ENCODE data around the gene CENPV.

Gene CENPV

DNA sequence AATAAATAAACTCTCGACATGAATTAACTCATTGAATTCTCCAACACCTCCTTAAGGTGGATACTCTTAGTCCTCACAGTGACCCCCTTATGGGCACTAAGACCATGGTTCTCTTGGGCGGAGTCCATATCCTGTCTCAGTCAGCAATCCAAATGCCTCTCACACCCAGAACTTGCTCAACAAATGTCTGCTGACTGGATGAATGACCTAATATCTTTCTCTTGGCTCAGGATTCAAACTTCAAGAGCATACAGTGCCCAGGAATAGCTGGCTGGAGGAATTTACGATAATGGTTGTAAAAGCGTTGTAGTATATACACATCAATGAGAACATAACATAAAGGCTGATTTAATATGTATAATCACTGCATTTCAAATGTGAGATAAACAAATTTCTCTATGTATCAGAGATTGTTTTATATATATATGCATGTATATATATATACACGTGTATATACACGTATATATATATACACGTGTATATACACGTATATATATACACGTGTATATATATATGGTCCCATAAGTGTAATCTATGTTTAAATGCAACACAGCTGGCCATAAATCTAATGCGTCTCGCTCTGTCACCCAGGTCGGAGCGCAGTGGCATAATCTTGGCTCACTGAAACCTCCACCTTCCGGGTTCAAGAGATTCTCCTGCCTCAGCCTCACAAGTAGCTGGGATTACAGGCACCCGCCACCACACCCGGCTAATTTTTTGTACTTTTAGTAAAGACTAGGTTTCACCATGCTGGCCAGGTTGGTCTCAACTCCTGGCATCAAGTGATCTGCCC is 21.1 kb upstream of the CENPV start:
- no peak overlapping the region for H3K4me3 ChIP-seq (ENCODE audit: low read depth, low read length)
- TF ChIP-seq, protein P1, sequence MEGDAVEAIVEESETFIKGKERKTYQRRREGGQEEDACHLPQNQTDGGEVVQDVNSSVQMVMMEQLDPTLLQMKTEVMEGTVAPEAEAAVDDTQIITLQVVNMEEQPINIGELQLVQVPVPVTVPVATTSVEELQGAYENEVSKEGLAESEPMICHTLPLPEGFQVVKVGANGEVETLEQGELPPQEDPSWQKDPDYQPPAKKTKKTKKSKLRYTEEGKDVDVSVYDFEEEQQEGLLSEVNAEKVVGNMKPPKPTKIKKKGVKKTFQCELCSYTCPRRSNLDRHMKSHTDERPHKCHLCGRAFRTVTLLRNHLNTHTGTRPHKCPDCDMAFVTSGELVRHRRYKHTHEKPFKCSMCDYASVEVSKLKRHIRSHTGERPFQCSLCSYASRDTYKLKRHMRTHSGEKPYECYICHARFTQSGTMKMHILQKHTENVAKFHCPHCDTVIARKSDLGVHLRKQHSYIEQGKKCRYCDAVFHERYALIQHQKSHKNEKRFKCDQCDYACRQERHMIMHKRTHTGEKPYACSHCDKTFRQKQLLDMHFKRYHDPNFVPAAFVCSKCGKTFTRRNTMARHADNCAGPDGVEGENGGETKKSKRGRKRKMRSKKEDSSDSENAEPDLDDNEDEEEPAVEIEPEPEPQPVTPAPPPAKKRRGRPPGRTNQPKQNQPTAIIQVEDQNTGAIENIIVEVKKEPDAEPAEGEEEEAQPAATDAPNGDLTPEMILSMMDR (IDR thresholded peaks at IDR 0.05; ENCODE audit: low read depth, low read length), result no peak

DNA sequence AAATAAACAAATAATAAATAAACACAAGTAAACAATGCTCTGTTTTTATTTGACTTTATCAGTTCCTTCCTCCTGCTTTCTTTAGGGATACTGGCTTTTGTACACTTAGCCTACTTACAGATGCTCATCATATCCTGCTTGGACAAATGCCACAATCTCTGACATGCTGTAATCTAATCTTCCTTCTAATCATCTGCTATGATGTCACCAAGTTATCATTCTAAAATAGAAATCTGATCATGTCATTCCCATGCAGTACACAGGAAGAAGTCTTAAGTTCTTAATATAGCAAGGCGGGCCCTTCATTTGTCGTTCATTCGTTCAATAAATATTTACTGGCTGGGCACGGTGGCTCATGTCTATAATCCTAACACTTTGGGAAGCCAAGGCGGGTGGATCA is 18.5 kb upstream of the CENPV start:
- H3K4me3 ChIP-seq (ENCODE audit: low read depth, low read length), result no peak overlapping the region
- TF ChIP-seq, protein P1 (IDR thresholded peaks at IDR 0.05; ENCODE audit: low read depth, low read length), result no peak

DNA sequence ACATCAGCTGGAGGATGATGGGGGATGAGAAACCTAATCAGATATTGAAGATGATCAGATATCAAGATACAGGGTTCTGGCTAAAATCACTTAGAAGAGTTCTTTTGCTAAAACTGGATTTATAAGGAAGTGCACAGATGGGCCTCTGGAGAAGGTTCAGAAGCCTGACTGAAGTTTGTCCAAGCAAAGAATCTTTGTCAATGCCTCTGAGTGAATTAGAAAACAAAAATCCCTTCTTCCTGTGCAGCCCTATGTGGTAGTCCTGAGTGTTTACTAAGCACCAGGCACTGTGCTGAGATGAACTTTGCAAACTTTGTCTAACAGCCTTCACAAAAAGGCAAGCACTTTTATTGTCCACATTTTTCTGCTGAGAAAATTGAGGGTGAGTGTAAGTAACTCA is 11.4 kb upstream of the CENPV start:
- TF ChIP-seq, protein P1 (IDR thresholded peaks at IDR 0.05; ENCODE audit: low read depth, low read length), result no peak
- H3K4me3 ChIP-seq (ENCODE audit: low read depth, low read length), result no peak overlapping the region

DNA sequence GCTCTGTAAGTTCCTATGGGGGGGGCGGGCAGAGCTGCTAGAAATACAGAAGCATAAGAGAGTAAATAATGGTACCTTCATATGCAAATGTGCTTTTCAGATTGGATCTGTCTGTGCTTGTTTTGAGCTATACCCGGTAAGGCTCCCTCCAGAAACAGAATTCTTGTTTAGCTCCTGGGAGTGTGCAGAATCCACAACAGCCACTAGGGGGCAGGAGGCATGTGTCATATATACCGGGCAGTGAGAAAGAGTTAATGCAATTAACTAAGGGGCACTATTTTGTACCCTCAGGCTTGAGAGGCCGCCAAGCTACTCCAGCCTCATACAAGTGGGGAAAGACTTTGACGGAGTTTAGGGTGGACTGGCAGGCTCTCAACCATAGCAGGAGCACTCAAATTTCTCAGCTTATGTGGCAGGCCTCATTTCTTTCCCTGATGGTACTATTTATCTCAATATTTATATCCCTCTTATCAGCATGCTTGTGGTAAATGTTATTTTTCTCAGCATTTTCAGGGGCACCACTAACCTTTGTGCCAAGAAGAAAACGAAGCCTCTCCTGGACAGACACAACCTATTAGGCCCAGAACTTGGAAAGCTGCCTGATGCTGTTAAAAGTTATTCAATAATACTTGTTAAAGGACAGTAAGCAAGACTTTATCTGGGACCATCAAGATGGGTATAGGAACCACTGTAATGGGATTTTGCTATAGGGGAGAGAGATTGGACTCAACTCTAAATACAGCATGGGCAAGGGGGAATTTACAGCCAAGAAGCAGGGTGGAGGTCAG is 10.7 kb upstream of the CENPV start:
- no peak overlapping the region for H3K4me3 ChIP-seq (ENCODE audit: low read depth, low read length)

DNA sequence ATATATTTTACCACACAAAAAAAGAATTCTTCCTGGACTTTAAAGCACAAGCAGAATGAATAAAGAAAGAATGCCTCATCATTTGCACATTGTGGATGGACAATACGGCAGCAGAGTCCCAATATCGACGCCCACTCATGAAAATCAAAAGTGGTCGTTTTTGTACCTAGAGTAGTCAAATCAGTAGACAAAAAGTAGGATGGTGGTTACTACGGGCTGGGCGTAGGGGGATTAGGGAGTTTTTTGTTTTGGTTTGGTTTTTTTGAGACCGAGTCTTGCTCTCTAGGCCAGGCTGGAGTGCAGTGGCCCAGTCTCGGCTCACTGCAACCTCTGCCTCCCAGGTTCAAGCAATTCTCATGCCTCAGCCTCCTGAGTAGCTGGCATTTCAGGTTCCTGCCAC is 8.6 kb upstream of the CENPV start:
- TF ChIP-seq, protein P1 (IDR thresholded peaks at IDR 0.05; ENCODE audit: low read depth, low read length), result no peak
- no peak overlapping the region for H3K4me3 ChIP-seq (ENCODE audit: low read depth, low read length)

More for the DNA sequence above, 10.7 kb upstream of the CENPV start:
- TF ChIP-seq, protein P1 (IDR thresholded peaks at IDR 0.05; ENCODE audit: low read depth, low read length), result peak; percentile 95

DNA sequence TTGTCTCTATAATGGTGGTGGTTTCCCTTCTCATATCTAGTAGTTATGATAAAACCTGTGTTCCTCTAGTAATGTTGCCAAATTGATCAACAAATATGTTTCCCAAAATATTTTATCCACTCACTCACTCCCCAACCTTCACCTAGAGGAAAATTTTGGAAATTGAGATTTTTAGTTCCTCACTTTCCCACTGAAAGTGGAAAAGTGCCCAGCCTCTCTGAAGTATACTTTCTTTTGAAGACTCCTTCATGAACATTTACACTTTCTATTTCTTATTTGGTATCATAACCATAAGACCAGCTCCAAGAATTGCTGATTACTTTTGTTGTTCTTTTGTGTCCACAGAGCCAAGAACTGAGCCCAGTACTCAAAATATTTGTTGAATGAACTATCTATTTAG is 5.1 kb upstream of the CENPV start:
- no peak overlapping the region for H3K4me3 ChIP-seq (ENCODE audit: low read depth, low read length)
- TF ChIP-seq, protein P1 (IDR thresholded peaks at IDR 0.05; ENCODE audit: low read depth, low read length), result no peak

DNA sequence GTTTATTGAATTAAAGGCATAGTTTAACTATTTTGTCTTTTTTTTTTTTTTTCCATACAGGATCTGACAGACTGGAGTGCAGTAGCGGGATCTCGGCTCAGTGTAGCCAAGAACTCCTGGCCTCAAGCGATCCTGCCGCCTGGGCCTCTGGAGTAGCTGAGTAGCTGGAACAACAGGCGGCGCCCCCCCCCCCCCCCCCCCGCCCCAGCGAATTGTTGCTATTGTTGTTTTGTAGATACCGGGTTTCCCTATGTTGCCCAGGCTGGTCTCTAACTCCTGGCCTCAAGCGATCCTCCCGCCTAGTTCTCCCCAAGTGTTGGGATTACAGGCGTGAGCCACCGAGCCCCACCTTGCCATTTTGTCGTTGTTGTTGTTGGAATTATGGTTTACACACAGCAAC is 1.3 kb upstream of the CENPV start:
- TF ChIP-seq, protein P1 (IDR thresholded peaks at IDR 0.05; ENCODE audit: low read depth, low read length), result no peak
- H3K4me3 ChIP-seq (ENCODE audit: low read depth, low read length), result no peak overlapping the region
